ENCODE data around the gene CTCF.

CTCF gene

DNA sequence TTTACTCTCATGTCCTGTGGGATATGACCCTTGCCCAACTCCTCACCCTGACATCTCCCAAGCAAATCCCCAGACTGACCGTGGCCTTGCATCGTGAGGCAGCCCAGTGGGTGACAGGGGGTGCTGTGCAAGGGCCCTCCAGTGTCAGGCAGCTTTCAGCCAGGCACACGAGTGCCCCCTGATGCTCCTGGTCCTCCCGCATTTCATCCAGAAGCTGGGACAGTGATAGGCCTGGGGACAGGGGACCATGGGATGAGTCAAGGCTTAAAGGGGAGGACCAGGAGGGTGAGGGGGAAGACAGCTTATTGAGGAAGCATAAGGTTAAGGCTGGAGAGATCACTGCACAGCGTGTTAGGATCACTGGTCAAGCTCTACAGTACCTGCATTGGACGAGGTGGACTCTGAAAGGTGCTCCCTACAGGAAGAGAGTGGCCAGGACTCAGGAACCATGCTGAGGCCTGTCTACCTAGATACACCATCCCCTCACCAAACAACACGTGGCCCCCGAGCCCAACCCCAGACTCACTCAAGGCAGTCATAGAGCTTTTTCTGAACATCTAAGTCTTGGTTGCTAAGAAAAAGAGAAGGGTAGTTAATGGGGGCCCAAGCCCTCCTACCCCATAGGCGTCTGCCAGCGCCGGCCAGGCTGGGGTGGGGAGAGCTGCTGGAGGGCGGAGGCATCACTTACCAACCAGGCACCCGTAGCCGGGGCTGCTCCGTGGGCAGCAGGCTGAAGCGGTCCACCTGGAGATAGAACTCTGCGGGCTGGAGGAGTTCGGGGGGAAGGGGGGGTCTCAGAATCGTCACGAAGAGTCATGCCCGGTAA is 96.7 kb downstream of the CTCF start:
- H3K27ac ChIP-seq, result peak overlapping the region; percentile 92
- ChIA-PET CTCF (interaction anchor here (0.6 to 1.2 kb wide), 4 partner anchors 14 to 155 kb away, joined by 3 to 4 read pairs (median 4); partner anchors contain the start of gene CTCF), POLR2A (ENCODE audit: low non-redundant PET) (no interaction called here)
- TF ChIP-seq, protein P1, sequence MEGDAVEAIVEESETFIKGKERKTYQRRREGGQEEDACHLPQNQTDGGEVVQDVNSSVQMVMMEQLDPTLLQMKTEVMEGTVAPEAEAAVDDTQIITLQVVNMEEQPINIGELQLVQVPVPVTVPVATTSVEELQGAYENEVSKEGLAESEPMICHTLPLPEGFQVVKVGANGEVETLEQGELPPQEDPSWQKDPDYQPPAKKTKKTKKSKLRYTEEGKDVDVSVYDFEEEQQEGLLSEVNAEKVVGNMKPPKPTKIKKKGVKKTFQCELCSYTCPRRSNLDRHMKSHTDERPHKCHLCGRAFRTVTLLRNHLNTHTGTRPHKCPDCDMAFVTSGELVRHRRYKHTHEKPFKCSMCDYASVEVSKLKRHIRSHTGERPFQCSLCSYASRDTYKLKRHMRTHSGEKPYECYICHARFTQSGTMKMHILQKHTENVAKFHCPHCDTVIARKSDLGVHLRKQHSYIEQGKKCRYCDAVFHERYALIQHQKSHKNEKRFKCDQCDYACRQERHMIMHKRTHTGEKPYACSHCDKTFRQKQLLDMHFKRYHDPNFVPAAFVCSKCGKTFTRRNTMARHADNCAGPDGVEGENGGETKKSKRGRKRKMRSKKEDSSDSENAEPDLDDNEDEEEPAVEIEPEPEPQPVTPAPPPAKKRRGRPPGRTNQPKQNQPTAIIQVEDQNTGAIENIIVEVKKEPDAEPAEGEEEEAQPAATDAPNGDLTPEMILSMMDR (conservative IDR thresholded peaks at IDR 0.05; ENCODE audit: low read depth), result no peak
- DNase-seq (ENCODE audit: low spot score), result no peak

DNA sequence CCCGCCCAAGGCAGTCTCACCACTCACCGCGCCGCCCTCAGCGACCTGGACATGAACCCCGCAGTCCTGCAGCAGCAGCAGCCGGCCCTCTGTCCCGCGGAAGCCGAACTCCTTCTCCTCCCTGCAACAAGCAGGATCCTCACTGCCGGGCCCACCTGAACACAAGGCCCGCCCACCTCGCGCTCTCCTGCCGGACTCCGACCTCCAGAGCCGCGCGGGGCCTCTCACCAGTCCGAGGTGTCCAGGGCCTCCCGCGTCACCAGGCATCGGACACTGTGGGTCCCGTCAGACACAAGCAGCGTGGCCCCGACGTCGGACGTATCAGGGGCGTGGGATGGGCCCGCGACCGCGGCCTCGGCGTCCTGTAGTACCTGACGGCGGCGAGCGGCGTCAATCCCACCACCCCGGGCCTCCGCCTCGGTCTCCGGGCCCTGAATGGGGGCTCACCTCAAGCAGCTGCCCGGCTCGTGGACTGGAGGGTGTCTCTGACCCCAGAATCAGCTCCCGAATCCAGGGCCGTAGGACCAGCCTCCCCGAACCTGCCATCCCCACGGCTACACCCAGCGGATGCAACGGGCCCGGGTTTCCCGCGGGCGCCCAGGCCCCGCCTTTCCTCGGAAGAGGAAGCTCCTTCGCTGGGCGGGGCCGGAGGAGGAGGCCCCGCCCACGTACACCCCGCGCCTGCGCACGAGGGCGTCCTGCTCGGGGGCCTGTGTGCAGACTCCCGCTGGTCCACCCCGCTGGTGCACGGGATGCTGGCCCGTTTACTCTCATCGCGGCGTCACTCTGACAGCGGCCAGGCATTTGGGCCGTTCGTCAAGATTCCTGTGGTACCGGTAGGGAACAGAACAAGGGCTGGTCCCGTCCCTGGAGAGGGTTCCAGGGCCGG is 97.6 kb downstream of the CTCF start, which contains the start of gene ACD:
TSS of gene ACD (minus strand) at position 586 of the 889 bp plus-strand sequence. CDS start at position 546, 40 bp downstream.
- ChIA-PET POLR2A (ENCODE audit: low non-redundant PET) (no interaction called here), CTCF (interaction anchor here (1.0 to 1.1 kb wide), 2 partner anchors 16 to 97 kb away, joined by 3 to 4 read pairs; partner anchors contain the start of gene CTCF)
- TF ChIP-seq, protein P1 (conservative IDR thresholded peaks at IDR 0.05; ENCODE audit: low read depth), result no peak
- peak; percentile 98 for DNase-seq (ENCODE audit: low spot score)
- H3K27ac ChIP-seq, result peak within 1 kb of the TSS; percentile 92

DNA sequence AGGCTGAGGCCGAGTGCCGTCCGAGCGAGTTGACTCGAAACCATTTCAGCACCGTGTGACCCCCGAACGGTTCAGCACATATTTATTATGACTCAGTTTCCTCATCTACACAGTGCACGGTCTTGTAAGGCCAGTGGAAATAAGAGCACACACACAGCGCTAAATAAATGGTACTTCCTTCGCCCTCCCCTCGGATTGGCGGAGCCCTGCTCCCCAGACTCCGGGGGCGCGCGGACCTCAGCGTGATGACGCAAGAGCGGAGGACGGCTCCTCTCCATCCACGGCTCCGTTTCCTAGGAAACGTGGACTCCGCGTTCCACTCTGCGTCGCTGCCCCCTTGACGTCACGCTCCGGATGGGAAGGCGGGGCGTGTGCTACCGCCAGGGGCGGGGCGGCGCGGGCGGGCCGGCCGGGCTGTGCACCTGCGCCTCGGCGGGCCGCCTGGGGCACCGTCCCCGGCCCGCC is 98.3 kb downstream of the CTCF start, which contains the start of gene PARD6A:
TSS of gene PARD6A (plus strand) at position 397 of the 465 bp plus-strand sequence. CDS start 79 bp downstream, outside the sequence.
- TF ChIP-seq, protein P1 (conservative IDR thresholded peaks at IDR 0.05; ENCODE audit: low read depth), result no peak
- DNase-seq (ENCODE audit: low spot score), result peak; percentile 98
- ChIA-PET POLR2A (ENCODE audit: low non-redundant PET) (no interaction called here), CTCF (no interaction called here)
- H3K27ac ChIP-seq, result peak within 1 kb of the TSS; percentile 92

DNA sequence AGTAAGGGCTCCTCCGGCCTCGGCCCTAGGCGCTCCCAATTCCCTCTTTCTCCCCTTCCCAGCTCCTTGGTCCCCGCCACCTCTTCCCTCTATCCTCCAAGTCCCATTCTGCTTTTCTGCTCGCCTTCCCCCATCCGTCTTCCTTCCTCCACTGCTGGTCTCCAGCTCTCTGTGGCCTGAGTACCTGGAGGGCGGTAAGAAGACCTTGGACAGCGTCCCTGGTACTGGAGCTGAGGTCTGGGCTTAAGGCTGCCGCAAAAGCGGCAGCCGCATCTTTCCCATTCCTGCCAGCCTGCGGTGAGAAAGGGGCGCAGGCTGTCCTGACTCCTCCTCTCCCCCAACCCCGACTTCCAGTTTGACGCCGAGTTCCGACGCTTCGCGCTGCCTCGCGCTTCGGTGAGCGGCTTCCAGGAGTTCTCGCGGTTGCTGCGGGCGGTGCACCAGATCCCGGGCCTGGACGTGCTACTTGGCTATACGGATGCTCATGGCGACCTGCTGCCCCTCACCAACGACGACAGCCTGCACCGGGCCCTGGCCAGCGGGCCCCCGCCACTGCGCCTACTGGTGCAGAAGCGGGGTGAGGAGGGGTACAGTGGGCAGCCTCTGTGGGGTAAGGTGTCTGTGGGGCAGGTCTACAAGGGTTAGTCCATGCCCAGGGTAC is 98.9 kb downstream of the CTCF start:
- H3K27ac ChIP-seq, result peak overlapping the region; percentile 92
- CTCF ChIA-PET, result interaction anchor here (0.6 to 1.0 kb wide), 3 partner anchors 12 to 344 kb away, joined by 3 to 5 read pairs (median 3); no protein-coding TSS in a partner anchor
- POLR2A ChIA-PET (ENCODE audit: low non-redundant PET), result no interaction called here
- TF ChIP-seq, protein P1 (conservative IDR thresholded peaks at IDR 0.05; ENCODE audit: low read depth), result no peak
- DNase-seq (ENCODE audit: low spot score), result peak; percentile 41

DNA sequence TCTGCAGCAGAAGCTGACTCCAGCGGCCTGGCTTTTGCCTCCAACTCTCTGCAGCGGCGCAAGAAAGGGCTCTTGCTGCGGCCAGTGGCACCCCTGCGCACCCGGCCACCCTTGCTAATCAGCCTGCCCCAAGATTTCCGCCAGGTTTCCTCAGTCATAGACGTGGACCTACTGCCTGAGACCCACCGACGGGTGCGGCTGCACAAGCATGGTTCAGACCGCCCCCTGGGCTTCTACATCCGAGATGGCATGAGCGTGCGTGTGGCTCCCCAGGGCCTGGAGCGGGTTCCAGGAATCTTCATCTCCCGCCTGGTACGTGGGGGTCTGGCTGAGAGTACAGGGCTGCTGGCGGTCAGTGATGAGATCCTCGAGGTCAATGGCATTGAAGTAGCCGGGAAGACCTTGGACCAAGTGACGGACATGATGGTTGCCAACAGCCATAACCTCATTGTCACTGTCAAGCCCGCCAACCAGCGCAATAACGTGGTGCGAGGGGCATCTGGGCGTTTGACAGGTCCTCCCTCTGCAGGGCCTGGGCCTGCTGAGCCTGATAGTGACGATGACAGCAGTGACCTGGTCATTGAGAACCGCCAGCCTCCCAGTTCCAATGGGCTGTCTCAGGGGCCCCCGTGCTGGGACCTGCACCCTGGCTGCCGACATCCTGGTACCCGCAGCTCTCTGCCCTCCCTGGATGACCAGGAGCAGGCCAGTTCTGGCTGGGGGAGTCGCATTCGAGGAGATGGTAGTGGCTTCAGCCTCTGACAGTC is 99.7 kb downstream of the CTCF start:
- H3K27ac ChIP-seq, result peak overlapping the region; percentile 92
- TF ChIP-seq, protein P1 (conservative IDR thresholded peaks at IDR 0.05; ENCODE audit: low read depth), result no peak
- POLR2A ChIA-PET (ENCODE audit: low non-redundant PET), result interaction anchor here (0.5 kb wide), 1 partner anchor 132 kb away, joined by 3 read pairs; no protein-coding TSS in a partner anchor
- DNase-seq (ENCODE audit: low spot score), result no peak
- CTCF ChIA-PET, result interaction anchor here (0.6 to 2.3 kb wide), 3 partner anchors 11 to 141 kb away, joined by 3 to 11 read pairs (median 3); no protein-coding TSS in a partner anchor
